GM21423 (cell line): ENCODE results near the gene TANGO6.
"Not testable (repeated sequence)": the region's sequence is repeated elsewhere in the genome, so short reads cannot be mapped to it uniquely, and the experiment has no call there.

Source experiments
- ATAC-seq: cut with Tn5 transposase; IDR thresholded peaks from one replicate; pipeline ENCODE4 v1.9.1; 2021; ENCODE audit warnings: mild to moderate bottlenecking, moderate library complexity; ENCODE audit not compliant: unreplicated experiment

TANGO6 gene

GRCh38 chr16:68960910-68961309, 117.6 kb downstream of the TANGO6 start:
- ATAC-seq = no peak

GRCh38 chr16:68961778-68962402, 118.6 kb downstream of the TANGO6 start:
- no peak for ATAC-seq

- ATAC-seq = no peak
These were observed 126.0 kb downstream of the TANGO6 start for GRCh38 chr16:68969338-68969737.

- no peak for ATAC-seq
These were observed 128.7 kb downstream of the TANGO6 start for GRCh38 chr16:68972013-68972412.

GRCh38 chr16:68972720-68973119, 129.4 kb downstream of the TANGO6 start:
- no peak for ATAC-seq

- no peak for ATAC-seq
These were observed 130.3 kb downstream of the TANGO6 start for GRCh38 chr16:68973611-68974120.

- ATAC-seq = no peak
These were observed 135.1 kb downstream of the TANGO6 start for GRCh38 chr16:68978303-68978954.

GRCh38 chr16:68980695-68981315, 137.5 kb downstream of the TANGO6 start:
- no peak for ATAC-seq

GRCh38 chr16:68981971-68982370, 138.6 kb downstream of the TANGO6 start:
- no peak for ATAC-seq

GRCh38 chr16:68984467-68984866, 141.1 kb downstream of the TANGO6 start:
- ATAC-seq = no peak

- no peak for ATAC-seq
These were observed 141.9 kb downstream of the TANGO6 start for GRCh38 chr16:68985268-68985667.

GRCh38 chr16:68985855-68986254, 142.5 kb downstream of the TANGO6 start:
- no peak for ATAC-seq

- ATAC-seq = no peak
These were observed 144.6 kb downstream of the TANGO6 start for GRCh38 chr16:68987734-68988457.

GRCh38 chr16:68990172-68990845, 147.0 kb downstream of the TANGO6 start:
- not testable (repeated sequence) for ATAC-seq

GRCh38 chr16:68991075-68991474, 147.7 kb downstream of the TANGO6 start:
- no peak for ATAC-seq

GRCh38 chr16:68992521-68992920, 149.2 kb downstream of the TANGO6 start:
- ATAC-seq = no peak

GRCh38 chr16:68993456-68993855, 150.1 kb downstream of the TANGO6 start:
- no peak for ATAC-seq

- no peak for ATAC-seq
These were observed 150.6 kb downstream of the TANGO6 start for GRCh38 chr16:68993885-68994284.

GRCh38 chr16:68994324-68994723, 151.0 kb downstream of the TANGO6 start:
- no peak for ATAC-seq

- ATAC-seq = no peak
These were observed 151.7 kb downstream of the TANGO6 start for GRCh38 chr16:68995011-68995504.

- no peak for ATAC-seq
These were observed 154.2 kb downstream of the TANGO6 start for GRCh38 chr16:68997564-68997963.
